HCT116 (cell line): Measurements from ENCODE around the gene IL6R. TPM values are rescaled to one million over a fixed set of nuclear protein-coding genes. Genes with fewer than 3 reads are reported as not detected.

ENCODE experiments used
- ATAC-seq: fragments of 200-7000 bp; cut with Tn5 transposase; 2 replicates; pipeline ENCODE4 v1.9.1; 2020; ENCODE audit warnings: mild to moderate bottlenecking, moderate library complexity
- BruUV-seq: library from RNA; stranded (reverse); fragments of 400-500 nt; replicated peaks from 2 replicates; lab custom pipeline; 2021; lab: Mats Ljungman, UMichigan
- CTCF ChIA-PET: fragments of 300-600 bp; sonication (Branson Sonifier 250); formaldehyde crosslinking; loops from one replicate; lab custom pipeline; 2021; ENCODE audit warnings: antibody characterized with exemption; lab: Charles Lee
- POLR2A ChIA-PET: fragments of 300-600, 350-600 bp; sonication (Branson Sonifier 250); formaldehyde crosslinking; loops from one replicate; lab custom pipeline; 2021; ENCODE audit warnings: antibody characterized with exemption; lab: Charles Lee
- RAD21 ChIA-PET, 2 experiments: fragments of 300-600 bp; sonication (Branson Sonifier 250); formaldehyde crosslinking; loops; one replicate each; lab custom pipeline; 2023; ENCODE audit warnings: low total read pairs in 2 of 2; ENCODE audit not compliant: uncharacterized antibody in 2 of 2, unreplicated experiment in 2 of 2, low non-redundant PET in 1 of 2; lab: Charles Lee
- DNase-seq: peaks from one replicate; pipeline ENCODE4 v3.0.0-alpha.2; 2010; ENCODE audit warnings: low read depth, low spot score
- H2AFZ ChIP-seq: fragments of 200-600 bp; shearing (Covaris generic), sonication (generic); 2 replicates; pipeline ENCODE4 v1.6.1; 2017; ENCODE audit warnings: low read depth, mixed run types, mixed read lengths, antibody characterized with exemption, low read length; ENCODE audit not compliant: poor library complexity, severe bottlenecking
- H3K27ac ChIP-seq: 2 replicates; pipeline ENCODE4 v1.5.1; 2012; ENCODE audit warnings: low read depth, low read length
- H3K27me3 ChIP-seq: fragments of 200-600 bp; sonication (generic); 2 replicates; pipeline ENCODE4 v1.6.1; 2016; ENCODE audit warnings: mixed run types, low read length, mixed read lengths; ENCODE audit not compliant: insufficient read depth
- H3K36me3 ChIP-seq, 2 experiments: fragments of 200-500 bp in 1 of 2; fragments of 200-600 bp in 1 of 2; sonication (Bioruptor generic) in 1 of 2; sonication (generic) in 1 of 2; 2 replicates each; pipeline versions ENCODE4 v1.5.1 to v1.6.1; 2014 to 2016; ENCODE audit warnings: low read length in 2 of 2, inconsistent platforms in 1 of 2, mixed read lengths in 1 of 2, mixed run types in 1 of 2; ENCODE audit not compliant: insufficient read depth in 2 of 2, control insufficient read depth in 1 of 2
- H3K4me1 ChIP-seq, 2 experiments: fragments of 200-600 bp in 1 of 2; sonication (generic) in 1 of 2; 2 replicates each; pipeline versions ENCODE4 v1.5.1 to v1.6.1; 2012 to 2017; ENCODE audit warnings: low read length in 2 of 2, inconsistent platforms in 1 of 2, mild to moderate bottlenecking in 1 of 2, mixed read lengths in 1 of 2, mixed run types in 1 of 2, moderate library complexity in 1 of 2; ENCODE audit not compliant: insufficient read depth in 2 of 2, control insufficient read depth in 1 of 2
- H3K4me2 ChIP-seq: fragments of 200-600 bp; sonication (generic); 2 replicates; pipeline ENCODE4 v1.6.1; 2017; ENCODE audit warnings: mixed run types, low read length, mixed read lengths
- H3K4me3 ChIP-seq, 2 experiments: fragments of 200-600 bp in 1 of 2; sonication (generic) in 1 of 2; replicated peaks in 1 of 2; 2 replicates each; pipeline ENCODE4 v1.5.1; 2011 to 2016; ENCODE audit warnings: low read length in 2 of 2, control low read depth in 1 of 2, low read depth in 1 of 2, mild to moderate bottlenecking in 1 of 2, mixed read lengths in 1 of 2, mixed run types in 1 of 2
- H3K79me2 ChIP-seq: fragments of 200-600 bp; sonication (generic); 2 replicates; pipeline ENCODE4 v1.6.1; 2017; ENCODE audit warnings: mild to moderate bottlenecking, mixed run types, low read length, moderate library complexity, mixed read lengths; ENCODE audit not compliant: insufficient read depth
- H3K9ac ChIP-seq: fragments of 200-600 bp; sonication (generic); 2 replicates; pipeline ENCODE4 v1.6.1; 2016; ENCODE audit warnings: low read length, mixed read lengths
- H3K9me2 ChIP-seq: fragments of 200-600 bp; sonication (generic), shearing (Covaris generic); 2 replicates; pipeline ENCODE4 v1.6.1; 2017; ENCODE audit warnings: mixed run types, mild to moderate bottlenecking, moderate library complexity; ENCODE audit not compliant: insufficient read depth
- H3K9me3 ChIP-seq, 2 experiments: fragments of 200-500 bp in 1 of 2; fragments of 200-600 bp in 1 of 2; sonication (Bioruptor generic) in 1 of 2; sonication (generic) in 1 of 2; 2 replicates each; pipeline ENCODE4 v1.6.1; 2014 to 2017; ENCODE audit warnings: low read length in 2 of 2, mixed read lengths in 2 of 2, inconsistent platforms in 1 of 2, low read depth in 1 of 2, mild to moderate bottlenecking in 1 of 2, mixed run types in 1 of 2, moderate library complexity in 1 of 2; ENCODE audit not compliant: control insufficient read depth in 1 of 2, insufficient read depth in 1 of 2
- H4K20me1 ChIP-seq: fragments of 200-600 bp; sonication (generic), shearing (Covaris generic); 2 replicates; pipeline ENCODE4 v1.6.1; 2017; ENCODE audit warnings: mixed run types, mild to moderate bottlenecking, moderate library complexity; ENCODE audit not compliant: insufficient read depth
- ATF3 ChIP-seq: IDR thresholded peaks from 2 replicates; pipeline ENCODE4 v1.6.1; 2012
- CBX3 ChIP-seq: IDR thresholded peaks from 2 replicates; pipeline ENCODE4 v1.6.1; 2012; ENCODE audit warnings: low read depth
- CEBPB ChIP-seq: IDR thresholded peaks from 2 replicates; pipeline ENCODE4 v1.6.1; 2012; ENCODE audit warnings: low read depth
- CTCF ChIP-seq, 3 experiments: fragments of 200-600 bp in 1 of 3; sonication (generic) in 1 of 3; IDR thresholded peaks in 2 of 3; conservative IDR thresholded peaks in 1 of 3; 2 replicates each; pipeline ENCODE4 v1.5.1; 2012 to 2017; ENCODE audit warnings: low read depth in 2 of 3, low read length in 2 of 3, antibody characterized with exemption in 1 of 3, borderline replicate concordance in 1 of 3, control low read depth in 1 of 3, mild to moderate bottlenecking in 1 of 3, mixed read lengths in 1 of 3, mixed run types in 1 of 3, moderate library complexity in 1 of 3; ENCODE audit not compliant: insufficient read depth in 1 of 3
- ELF1 ChIP-seq: IDR thresholded peaks from 2 replicates; pipeline ENCODE4 v1.6.1; 2012; ENCODE audit warnings: low read depth, borderline replicate concordance
- EZH2 ChIP-seq: fragments of 200-600 bp; sonication (generic); IDR thresholded peaks from 2 replicates; pipeline ENCODE4 v1.6.1; 2017; ENCODE audit warnings: antibody characterized with exemption, mixed run types
- JUND ChIP-seq: IDR thresholded peaks from 2 replicates; pipeline ENCODE4 v1.6.1; 2012
- MAX ChIP-seq: IDR thresholded peaks from 2 replicates; pipeline ENCODE4 v1.6.1; 2012
- POLR2A ChIP-seq: IDR thresholded peaks from 2 replicates; pipeline ENCODE4 v1.7.0; 2011; ENCODE audit warnings: borderline replicate concordance; ENCODE audit not compliant: insufficient read depth, insufficient read length; ENCODE audit errors: extremely low read depth
- REST ChIP-seq: IDR thresholded peaks from 2 replicates; pipeline ENCODE4 v1.6.1; 2012; ENCODE audit warnings: low read depth
- SIN3A ChIP-seq: IDR thresholded peaks from 2 replicates; pipeline ENCODE4 v1.6.1; 2012; ENCODE audit warnings: low read depth
- SP1 ChIP-seq: IDR thresholded peaks from 2 replicates; pipeline ENCODE4 v1.6.1; 2012; ENCODE audit warnings: low read depth
- SRF ChIP-seq: IDR thresholded peaks from 2 replicates; pipeline ENCODE4 v1.6.1; 2012; ENCODE audit warnings: low read depth
- TCF7L2 ChIP-seq: IDR thresholded peaks from 2 replicates; pipeline ENCODE4 v1.7.0; 2011; ENCODE audit warnings: borderline replicate concordance, inconsistent platforms; ENCODE audit not compliant: insufficient read depth, insufficient read length; ENCODE audit errors: extremely low read depth
- ZBTB33 ChIP-seq: IDR thresholded peaks from 2 replicates; pipeline ENCODE4 v1.6.1; 2011; ENCODE audit warnings: mild to moderate bottlenecking, low read length, moderate library complexity; ENCODE audit not compliant: insufficient replicate concordance; ENCODE audit errors: extremely low read depth
- ZNF274 ChIP-seq: fragments of 200-500 bp; sonication (Bioruptor generic); IDR thresholded peaks from 2 replicates; pipeline ENCODE4 v1.6.1; 2014; ENCODE audit warnings: mild to moderate bottlenecking, low read depth, low read length, inconsistent platforms
- intact Hi-C: fragments of 100-400 bp; cut with micrococcal nuclease; formaldehyde crosslinking; loops from 2 replicates; pipeline ENCODE4 v1.10.0; 2022
- total RNA-seq: library from RNA; stranded (reverse); gene quantifications from one replicate; pipeline ENCODE4 v1.2.1, GENCODE V29; 2021; ENCODE audit not compliant: unreplicated experiment

The IL6R gene
- total RNA-seq, 1 experiment from 2014 or later: 6.8 TPM

- BruUV-seq: no TSS peak
- H3K9me2 ChIP-seq: no peaks in the 10 kb centered on the region
- no peak overlapping the region for H3K9ac ChIP-seq
- RAD21 ChIA-PET: no interaction called here
- CTCF ChIA-PET: no interaction called here
- H3K4me3 ChIP-seq: no peak overlapping the region
- no peaks in the 10 kb centered on the region for H4K20me1 ChIP-seq
- DNase-seq: no peak
- H3K79me2 ChIP-seq: no peaks in the 10 kb centered on the region
- H3K27ac ChIP-seq: no peak overlapping the region
- peaks cover 34 to 63% of the 10 kb centered on the region in 2 experiments for H3K4me1 ChIP-seq
- H3K27me3 ChIP-seq: no peaks in the 10 kb centered on the region
- H3K4me2 ChIP-seq: no peak overlapping the region
- H3K9me3 ChIP-seq: no peaks in the 10 kb centered on the region
- POLR2A ChIA-PET: interaction anchor here (1.8 kb wide), 1 partner anchor 9 kb away, joined by 4 read pairs; no protein-coding TSS in a partner anchor
- ATAC-seq: no peak
- no peak overlapping the region for H2AFZ ChIP-seq
- TF ChIP-seq JUND (no peak), ZBTB33 (no peak), ELF1 (no peak), CBX3 (no peak), POLR2A (no peak), TCF7L2 (no peak), ATF3 (no peak), MAX (no peak), ZNF274 (no peak), REST (no peak), EZH2 (no peak), SIN3A (no peak), SP1 (no peak), SRF (no peak), CTCF (IDR thresholded peaks at IDR 0.05 in 2 of 3, conservative IDR thresholded peaks at IDR 0.05 in 1 of 3; ENCODE audit: borderline replicate concordance in 1 of 3, insufficient read depth in 1 of 3, low read depth in 2 of 3, low read length in 2 of 3) (no peak), CEBPB (no peak)
- intact Hi-C loops: no loop called here
- no peaks in the 10 kb centered on the region for H3K36me3 ChIP-seq
Observed at GRCh38 chr1:154435599-154436200, 30.6 kb downstream of the IL6R start.
